Measurements from ENCODE around the gene IFTAP. TPM values are rescaled to one million over a fixed set of nuclear protein-coding genes. Genes with fewer than 3 reads are reported as not detected.

IFTAP gene
- total RNA-seq, 1 experiment from 2014 or later = 19.9 TPM

- no peak overlapping the region for H3K56ac ChIP-seq (ENCODE audit: insufficient read length, low read depth, low read length)
- H2AK5ac ChIP-seq (ENCODE audit: insufficient read length, low read length) = no peak overlapping the region
- H3K27ac Mint-ChIP-seq = no peak overlapping the region
- no peak overlapping the region for H3K23ac ChIP-seq (ENCODE audit: insufficient read length, low read depth, low read length)
- H3K14ac ChIP-seq (ENCODE audit: insufficient read depth, low read length) = no peak overlapping the region
- no peak overlapping the region for H3K4me2 ChIP-seq (ENCODE audit: insufficient read depth, insufficient read length, low read length)
- no peaks in the 10 kb centered on the region for H3K23me2 ChIP-seq (ENCODE audit: insufficient read length, low read depth, low read length, poor library complexity, severe bottlenecking)
- H2AFZ ChIP-seq (ENCODE audit: low read length) = no peak overlapping the region
- H3K4me1 Mint-ChIP-seq = no peaks in the 10 kb centered on the region
- no peak overlapping the region for H2BK5ac ChIP-seq (ENCODE audit: insufficient read length, low read length)
- H3K9ac ChIP-seq (ENCODE audit: extremely low read depth, insufficient read length, low read length) = no peak overlapping the region
- DNase-seq = no peak
- H4K20me1 ChIP-seq (ENCODE audit: control insufficient read depth, insufficient read depth, insufficient read length) = no peaks in the 10 kb centered on the region
- H4K91ac ChIP-seq (ENCODE audit: insufficient read length, low read depth, low read length) = no peak overlapping the region
- no peak overlapping the region for H3K4ac ChIP-seq (ENCODE audit: low read depth, low read length)
- no peak overlapping the region for H3K4me3 Mint-ChIP-seq
- H3K79me2 ChIP-seq (ENCODE audit: insufficient read depth, low read length) = no peaks in the 10 kb centered on the region
- H3K79me1 ChIP-seq (ENCODE audit: insufficient read depth, low read depth, low read length, poor library complexity, severe bottlenecking) = no peaks in the 10 kb centered on the region
- no peak overlapping the region for H2BK12ac ChIP-seq (ENCODE audit: insufficient read length, low read depth, low read length)
- no peak overlapping the region for H3K18ac ChIP-seq (ENCODE audit: insufficient read length, low read depth, low read length)
- no peak overlapping the region for H4K8ac ChIP-seq (replicated peaks; ENCODE audit: insufficient read length, low read depth, low read length)
- no peak overlapping the region for H3K27ac ChIP-seq (ENCODE audit: insufficient read length, low read depth, low read length)
- no peak overlapping the region for H2BK120ac ChIP-seq (ENCODE audit: low read depth, low read length, poor library complexity, severe bottlenecking)
- H3K9me3 Mint-ChIP-seq = peaks cover 4 to 7% of the 10 kb centered on the region in 2 experiments; a peak in 4 of 5 replicates
- H3K27me3 Mint-ChIP-seq (ENCODE audit: low read depth) = peaks cover 25% of the 10 kb centered on the region
- no peaks in the 10 kb centered on the region for H3K9me3 ChIP-seq (ENCODE audit: control insufficient read depth, low read depth, low read length)
- no peak for TF ChIP-seq CTCF (conservative IDR thresholded peaks at IDR 0.05)
- H4K5ac ChIP-seq (ENCODE audit: insufficient read length, low read depth, low read length) = no peak overlapping the region
- WGBS (ENCODE audit: extremely low coverage, insufficient read length, low lambda C conversion rate) = no CpG with 5 or more reads among the region's 8 CpGs
- no peaks in the 10 kb centered on the region for H3K36me3 Mint-ChIP-seq (ENCODE audit: insufficient read depth in 1 of 3, low read depth in 3 of 3)
- no peak overlapping the region for H3T11ph ChIP-seq (ENCODE audit: low read length)
- H2BK20ac ChIP-seq (ENCODE audit: low read depth, low read length, poor library complexity, severe bottlenecking) = no peak overlapping the region
- H3K4me1 ChIP-seq (ENCODE audit: insufficient read depth, low read length) = no peaks in the 10 kb centered on the region
- H2BK15ac ChIP-seq (ENCODE audit: low read depth, low read length) = no peak overlapping the region
- no peaks in the 10 kb centered on the region for H3K27me3 ChIP-seq (ENCODE audit: insufficient read depth, low read length)
Measured at GRCh38 chr11:36574486-36574885, 19.8 kb upstream of the IFTAP start.

Measured in H9 (cell line).